Activated CD4-positive, alpha-beta T cell treated with anti-CD3 and anti-CD28 coated beads for 36 hours (primary cell): ENCODE data around the gene ETV5. TPM values are rescaled to one million over a fixed set of nuclear protein-coding genes. Genes with fewer than 3 reads are reported as not detected.
"Not testable (repeated sequence)": the region's sequence is repeated elsewhere in the genome, so short reads cannot be mapped to it uniquely, and the experiment has no call there.

Experiments used
- ATAC-seq: fragments of 200-7000 bp; cut with Tn5 transposase; one replicate; pipeline ENCODE4 v1.10.0; 2021; ENCODE audit warnings: mild to moderate bottlenecking, moderate library complexity
- CTCF ChIA-PET: fragments of 350-600 bp; sonication (Branson Sonifier 250); formaldehyde crosslinking; loops from one replicate; lab custom pipeline; 2021; ENCODE audit warnings: antibody characterized with exemption; lab: Charles Lee
- POLR2A ChIA-PET: fragments of 350-600 bp; sonication (Branson Sonifier 250); formaldehyde crosslinking; loops from one replicate; lab custom pipeline; 2021; ENCODE audit warnings: antibody characterized with exemption, inconsistent platforms; lab: Charles Lee
- DNase-seq: peaks from one replicate; pipeline ENCODE4 v3.0.0-alpha.2; 2020
- H3K27ac Mint-ChIP-seq: one replicate; pipeline ENCODE4 v1.8.0; 2021; ENCODE audit warnings: mixed read lengths
- H3K27me3 Mint-ChIP-seq: one replicate; pipeline ENCODE4 v1.8.0; 2021; ENCODE audit warnings: mixed read lengths
- H3K36me3 Mint-ChIP-seq: one replicate; pipeline ENCODE4 v1.8.0; 2021; ENCODE audit warnings: low read depth, mixed read lengths
- H3K4me1 Mint-ChIP-seq: one replicate; pipeline ENCODE4 v1.8.0; 2021; ENCODE audit warnings: mixed read lengths
- H3K4me3 Mint-ChIP-seq: one replicate; pipeline ENCODE4 v1.8.0; 2021; ENCODE audit warnings: mild to moderate bottlenecking, moderate library complexity, mixed read lengths
- H3K9me3 Mint-ChIP-seq: one replicate; pipeline ENCODE4 v1.8.0; 2021; ENCODE audit warnings: low read depth, mixed read lengths
- intact Hi-C, 2 experiments: fragments of 100-400 bp; cut with DNase I in 1 of 2; cut with micrococcal nuclease in 1 of 2; formaldehyde crosslinking; loops; one replicate each; pipeline versions ENCODE4 v1.14.2 to v1.15.1; 2022 to 2024; cut with DNase I, micrococcal nuclease
- total RNA-seq, 2 experiments: library from RNA; stranded (reverse); gene quantifications; one replicate each; pipeline ENCODE4 v1.2.3, GENCODE V29; 2021

Gene ETV5
- total RNA-seq, 2 experiments from 2014 or later = 0.83 to 1.4 TPM

GRCh38 chr3:186021673-186022362, 87.1 kb downstream of the ETV5 start:
- intact Hi-C loops = no loop called here
- DNase-seq (no peak), ATAC-seq (no peak)
- POLR2A ChIA-PET = no interaction called here
- H3K4me3 Mint-ChIP-seq = no peak overlapping the region
- H3K27me3 Mint-ChIP-seq = peaks cover 8% of the 10 kb centered on the region
- H3K4me1 Mint-ChIP-seq = peaks cover 17% of the 10 kb centered on the region
- no peaks in the 10 kb centered on the region for H3K36me3 Mint-ChIP-seq
- H3K27ac Mint-ChIP-seq = no peak overlapping the region
- CTCF ChIA-PET = no interaction called here
- no peaks in the 10 kb centered on the region for H3K9me3 Mint-ChIP-seq

- CTCF ChIA-PET = interaction anchor here (0.6 kb wide), 1 partner anchor 38 kb away, joined by 3 read pairs; no protein-coding TSS in a partner anchor
- H3K4me3 Mint-ChIP-seq, DNase-seq, POLR2A ChIA-PET, H3K36me3 Mint-ChIP-seq, intact Hi-C loops, H3K27me3 Mint-ChIP-seq, ATAC-seq, H3K27ac Mint-ChIP-seq, H3K9me3 Mint-ChIP-seq: not testable (repeated sequence)
- H3K4me1 Mint-ChIP-seq = peaks cover 16% of the 10 kb centered on the region
Observed at GRCh38 chr3:186021250-186021649, 87.6 kb downstream of the ETV5 start.

- H3K4me3 Mint-ChIP-seq, intact Hi-C loops, H3K27ac Mint-ChIP-seq, H3K4me1 Mint-ChIP-seq, ATAC-seq, POLR2A ChIA-PET, H3K36me3 Mint-ChIP-seq, H3K27me3 Mint-ChIP-seq, H3K9me3 Mint-ChIP-seq, DNase-seq: not testable (repeated sequence)
- CTCF ChIA-PET = interaction anchor here (1.1 to 1.3 kb wide), 2 partner anchors 36 kb away, joined by 3 read pairs; no protein-coding TSS in a partner anchor
Observed at GRCh38 chr3:186019288-186019687, 89.6 kb downstream of the ETV5 start.

GRCh38 chr3:186014866-186015265, 94.0 kb downstream of the ETV5 start:
- no peak overlapping the region for H3K27ac Mint-ChIP-seq
- peaks cover 13% of the 10 kb centered on the region for H3K27me3 Mint-ChIP-seq
- intact Hi-C loops = no loop called here
- H3K4me3 Mint-ChIP-seq = no peak overlapping the region
- CTCF ChIA-PET = no interaction called here
- POLR2A ChIA-PET = no interaction called here
- DNase-seq (no peak), ATAC-seq (no peak)
- H3K4me1 Mint-ChIP-seq = no peaks in the 10 kb centered on the region
- no peaks in the 10 kb centered on the region for H3K36me3 Mint-ChIP-seq
- H3K9me3 Mint-ChIP-seq = no peaks in the 10 kb centered on the region

- no peak for DNase-seq
- CTCF ChIA-PET = interaction anchor here (0.6 kb wide), 1 partner anchor 353 kb away, joined by 3 read pairs; no protein-coding TSS in a partner anchor
- peaks cover 13% of the 10 kb centered on the region for H3K27me3 Mint-ChIP-seq
- no peaks in the 10 kb centered on the region for H3K9me3 Mint-ChIP-seq
- intact Hi-C loops = no loop called here
- H3K27ac Mint-ChIP-seq = no peak overlapping the region
- ATAC-seq = no peak
- POLR2A ChIA-PET = interaction anchor here (0.7 kb wide), 1 partner anchor 187 kb away, joined by 3 read pairs; no protein-coding TSS in a partner anchor
- H3K36me3 Mint-ChIP-seq = no peaks in the 10 kb centered on the region
- no peak overlapping the region for H3K4me3 Mint-ChIP-seq
- no peaks in the 10 kb centered on the region for H3K4me1 Mint-ChIP-seq
Observed at GRCh38 chr3:186013312-186013711, 95.6 kb downstream of the ETV5 start.

GRCh38 chr3:186012137-186012536, 96.8 kb downstream of the ETV5 start:
- intact Hi-C loops = no loop called here
- no peak overlapping the region for H3K27ac Mint-ChIP-seq
- DNase-seq (no peak), ATAC-seq (no peak)
- peaks cover 13% of the 10 kb centered on the region for H3K27me3 Mint-ChIP-seq
- no peaks in the 10 kb centered on the region for H3K4me1 Mint-ChIP-seq
- ChIA-PET POLR2A (no interaction called here), CTCF (no interaction called here)
- no peaks in the 10 kb centered on the region for H3K9me3 Mint-ChIP-seq
- H3K36me3 Mint-ChIP-seq = no peaks in the 10 kb centered on the region
- H3K4me3 Mint-ChIP-seq = no peak overlapping the region

- ChIA-PET CTCF (no interaction called here), POLR2A (no interaction called here)
- DNase-seq = no peak
- no peaks in the 10 kb centered on the region for H3K9me3 Mint-ChIP-seq
- H3K27me3 Mint-ChIP-seq = peaks cover 11% of the 10 kb centered on the region
- H3K4me1 Mint-ChIP-seq = peaks cover 12% of the 10 kb centered on the region
- no peak for ATAC-seq
- no peak overlapping the region for H3K27ac Mint-ChIP-seq
- intact Hi-C loops = no loop called here
- no peak overlapping the region for H3K4me3 Mint-ChIP-seq
- H3K36me3 Mint-ChIP-seq = no peaks in the 10 kb centered on the region
Observed at GRCh38 chr3:186004671-186005070, 104.2 kb downstream of the ETV5 start.

- H3K27ac Mint-ChIP-seq = no peak overlapping the region
- POLR2A ChIA-PET = no interaction called here
- intact Hi-C loops = no loop called here
- H3K9me3 Mint-ChIP-seq = no peaks in the 10 kb centered on the region
- H3K36me3 Mint-ChIP-seq = no peaks in the 10 kb centered on the region
- CTCF ChIA-PET = no interaction called here
- H3K4me3 Mint-ChIP-seq = no peak overlapping the region
- H3K4me1 Mint-ChIP-seq = peaks cover 12% of the 10 kb centered on the region
- DNase-seq (no peak), ATAC-seq (no peak)
- peaks cover 11% of the 10 kb centered on the region for H3K27me3 Mint-ChIP-seq
Observed at GRCh38 chr3:186004209-186004608, 104.7 kb downstream of the ETV5 start.

GRCh38 chr3:186003610-186004009, 105.3 kb downstream of the ETV5 start:
- ChIA-PET CTCF (interaction anchor here (0.8 to 1.3 kb wide), 2 partner anchors 307 to 536 kb away, joined by 3 read pairs; no protein-coding TSS in a partner anchor), POLR2A (no interaction called here)
- Mint-ChIP-seq H3K27me3 (peaks cover 11% of the 10 kb centered on the region), H3K4me1 (peaks cover 12% of the 10 kb centered on the region), H3K36me3 (no peaks in the 10 kb centered on the region), H3K4me3 (no peak overlapping the region), H3K9me3 (no peaks in the 10 kb centered on the region), H3K27ac (no peak overlapping the region)
- no peak for ATAC-seq
- peak; percentile 14 for DNase-seq
- intact Hi-C loops = no loop called here

- ATAC-seq (peak; percentile 39), DNase-seq (peak; percentile 24)
- Mint-ChIP-seq H3K27me3 (peaks cover 11% of the 10 kb centered on the region), H3K4me1 (peaks cover 12% of the 10 kb centered on the region), H3K4me3 (no peak overlapping the region), H3K27ac (no peak overlapping the region), H3K9me3 (no peaks in the 10 kb centered on the region), H3K36me3 (no peaks in the 10 kb centered on the region)
- POLR2A ChIA-PET = no interaction called here
- CTCF ChIA-PET = interaction anchor here (0.8 to 1.3 kb wide), 2 partner anchors 308 to 537 kb away, joined by 3 read pairs; no protein-coding TSS in a partner anchor
- intact Hi-C loops = no loop called here
Observed at GRCh38 chr3:186002884-186003472, 105.9 kb downstream of the ETV5 start.

GRCh38 chr3:186001842-186002241, 107.0 kb downstream of the ETV5 start:
- ChIA-PET CTCF (no interaction called here), POLR2A (no interaction called here)
- no peaks in the 10 kb centered on the region for H3K36me3 Mint-ChIP-seq
- DNase-seq (no peak), ATAC-seq (no peak)
- peaks cover 11% of the 10 kb centered on the region for H3K27me3 Mint-ChIP-seq
- H3K4me1 Mint-ChIP-seq = peaks cover 12% of the 10 kb centered on the region
- intact Hi-C loops = no loop called here
- no peaks in the 10 kb centered on the region for H3K9me3 Mint-ChIP-seq
- H3K4me3 Mint-ChIP-seq = no peak overlapping the region
- H3K27ac Mint-ChIP-seq = no peak overlapping the region

GRCh38 chr3:185999221-185999620, 109.7 kb downstream of the ETV5 start:
- intact Hi-C loops = no loop called here
- ChIA-PET CTCF (no interaction called here), POLR2A (no interaction called here)
- no peak for DNase-seq
- peaks cover 11% of the 10 kb centered on the region for H3K27me3 Mint-ChIP-seq
- H3K9me3 Mint-ChIP-seq = no peaks in the 10 kb centered on the region
- peaks cover 7% of the 10 kb centered on the region for H3K4me1 Mint-ChIP-seq
- no peak overlapping the region for H3K27ac Mint-ChIP-seq
- no peak overlapping the region for H3K4me3 Mint-ChIP-seq
- ATAC-seq = no peak
- no peaks in the 10 kb centered on the region for H3K36me3 Mint-ChIP-seq
